ENCODE results near the gene PLCG1.

- TF ChIP-seq, protein P1, sequence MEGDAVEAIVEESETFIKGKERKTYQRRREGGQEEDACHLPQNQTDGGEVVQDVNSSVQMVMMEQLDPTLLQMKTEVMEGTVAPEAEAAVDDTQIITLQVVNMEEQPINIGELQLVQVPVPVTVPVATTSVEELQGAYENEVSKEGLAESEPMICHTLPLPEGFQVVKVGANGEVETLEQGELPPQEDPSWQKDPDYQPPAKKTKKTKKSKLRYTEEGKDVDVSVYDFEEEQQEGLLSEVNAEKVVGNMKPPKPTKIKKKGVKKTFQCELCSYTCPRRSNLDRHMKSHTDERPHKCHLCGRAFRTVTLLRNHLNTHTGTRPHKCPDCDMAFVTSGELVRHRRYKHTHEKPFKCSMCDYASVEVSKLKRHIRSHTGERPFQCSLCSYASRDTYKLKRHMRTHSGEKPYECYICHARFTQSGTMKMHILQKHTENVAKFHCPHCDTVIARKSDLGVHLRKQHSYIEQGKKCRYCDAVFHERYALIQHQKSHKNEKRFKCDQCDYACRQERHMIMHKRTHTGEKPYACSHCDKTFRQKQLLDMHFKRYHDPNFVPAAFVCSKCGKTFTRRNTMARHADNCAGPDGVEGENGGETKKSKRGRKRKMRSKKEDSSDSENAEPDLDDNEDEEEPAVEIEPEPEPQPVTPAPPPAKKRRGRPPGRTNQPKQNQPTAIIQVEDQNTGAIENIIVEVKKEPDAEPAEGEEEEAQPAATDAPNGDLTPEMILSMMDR (IDR thresholded peaks at IDR 0.05) = no peak
- no peak for TF ChIP-seq POLR2A (IDR thresholded peaks at IDR 0.05)
Measured at GRCh38 chr20:41161886-41162285, 24.5 kb downstream of the PLCG1 start.

All from adrenal gland (tissue), 5 donors.